Activated T-cell treated with anti-CD3 and anti-CD28 coated beads for 48 hours (primary cell): ENCODE results near the gene NHLH1.
"Not testable (repeated sequence)": the region's sequence is repeated elsewhere in the genome, so short reads cannot be mapped to it uniquely, and the experiment has no call there.

Experiments
- DNase-seq: peaks from one replicate; pipeline ENCODE4 v3.0.0-alpha.2; 2020; ENCODE audit warnings: low read depth

The NHLH1 gene

DNA sequence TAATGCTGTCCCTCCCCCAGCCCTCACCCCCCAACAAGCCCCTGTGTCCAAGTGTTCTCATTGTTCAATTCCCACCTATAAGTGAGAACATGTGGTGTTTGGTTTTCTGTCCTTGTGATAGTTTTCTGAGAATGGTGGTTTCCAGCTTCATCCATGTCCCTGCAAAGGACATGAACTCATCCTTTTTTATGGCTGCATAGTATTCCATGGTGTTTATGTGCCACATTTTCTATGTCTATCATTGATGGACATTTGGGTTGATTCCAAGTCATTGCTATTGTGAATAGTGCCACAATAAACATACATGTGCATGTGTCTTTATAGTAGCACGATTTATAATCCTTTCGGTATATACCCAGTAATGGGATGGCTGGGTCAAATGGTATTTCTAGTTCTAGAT is 17.9 kb downstream of the NHLH1 start:
- DNase-seq = not testable (repeated sequence)

DNA sequence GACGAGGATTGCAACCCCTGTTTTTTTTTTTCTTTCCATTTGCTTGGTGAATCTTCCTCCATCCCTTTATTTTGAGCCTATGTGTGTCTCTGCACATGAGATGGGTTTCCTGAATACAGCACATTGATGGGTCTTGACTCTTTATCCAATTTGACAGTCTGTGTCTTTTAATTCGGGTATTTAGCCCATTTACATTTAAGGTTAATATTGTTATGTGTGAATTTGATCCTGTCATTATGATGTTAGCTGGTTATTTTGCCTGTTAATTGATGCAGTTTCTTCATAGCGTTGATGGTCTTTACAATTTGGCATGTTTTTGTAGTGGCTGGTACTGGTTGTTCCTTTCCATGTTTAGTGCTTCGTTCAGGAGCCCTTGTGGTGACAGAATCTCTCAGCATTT is 21.5 kb downstream of the NHLH1 start:
- not testable (repeated sequence) for DNase-seq

- DNase-seq = no peak
Observed at GRCh38 chr1:160394673-160395072, 27.8 kb downstream of the NHLH1 start.

- no peak for DNase-seq
Observed at GRCh38 chr1:160397651-160398050, 30.8 kb downstream of the NHLH1 start.

GRCh38 chr1:160398823-160399222 is 32.0 kb downstream of the NHLH1 start:
- DNase-seq = no peak

DNA sequence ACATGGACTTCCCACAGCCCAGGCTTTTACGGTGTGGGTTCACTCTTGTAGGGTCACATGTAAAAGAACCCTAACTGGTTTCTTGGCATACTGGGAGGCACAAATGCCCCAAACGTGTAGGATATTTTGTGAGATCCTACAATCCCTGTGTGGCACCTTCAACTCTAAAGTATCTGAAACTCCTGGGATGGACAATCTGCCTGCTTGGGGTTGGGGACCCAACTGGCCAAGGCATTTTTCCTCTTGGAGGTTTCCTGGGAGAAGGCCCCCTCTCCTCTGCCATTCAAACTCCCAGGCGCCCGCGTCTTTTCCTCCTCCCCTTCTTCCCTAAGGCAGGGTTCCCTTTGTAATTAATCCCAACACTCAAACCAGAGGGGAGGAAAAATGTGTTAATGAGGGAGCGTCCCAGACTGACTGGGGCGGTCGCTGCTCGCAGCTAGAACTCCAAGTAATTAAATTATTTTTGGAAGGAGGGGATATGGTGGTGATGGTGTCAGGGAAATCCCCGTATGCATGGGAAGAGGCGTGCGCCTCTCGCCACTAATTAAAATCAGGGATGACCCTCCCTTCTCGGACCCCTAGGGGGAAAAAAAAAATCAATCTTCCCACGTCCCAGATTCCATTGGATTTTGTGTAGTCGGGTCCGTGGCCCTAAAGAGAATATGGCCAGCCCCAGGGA is 32.8 kb downstream of the NHLH1 start:
- no peak for DNase-seq

- peak; percentile 46 for DNase-seq
Observed at GRCh38 chr1:160400223-160400645, 33.4 kb downstream of the NHLH1 start, which contains the start of gene VANGL2. Gene VANGL2, plus strand, starts transcription at chr1:160400564. Its CDS starts 15,274 bp downstream, at chr1:160415838.

DNA sequence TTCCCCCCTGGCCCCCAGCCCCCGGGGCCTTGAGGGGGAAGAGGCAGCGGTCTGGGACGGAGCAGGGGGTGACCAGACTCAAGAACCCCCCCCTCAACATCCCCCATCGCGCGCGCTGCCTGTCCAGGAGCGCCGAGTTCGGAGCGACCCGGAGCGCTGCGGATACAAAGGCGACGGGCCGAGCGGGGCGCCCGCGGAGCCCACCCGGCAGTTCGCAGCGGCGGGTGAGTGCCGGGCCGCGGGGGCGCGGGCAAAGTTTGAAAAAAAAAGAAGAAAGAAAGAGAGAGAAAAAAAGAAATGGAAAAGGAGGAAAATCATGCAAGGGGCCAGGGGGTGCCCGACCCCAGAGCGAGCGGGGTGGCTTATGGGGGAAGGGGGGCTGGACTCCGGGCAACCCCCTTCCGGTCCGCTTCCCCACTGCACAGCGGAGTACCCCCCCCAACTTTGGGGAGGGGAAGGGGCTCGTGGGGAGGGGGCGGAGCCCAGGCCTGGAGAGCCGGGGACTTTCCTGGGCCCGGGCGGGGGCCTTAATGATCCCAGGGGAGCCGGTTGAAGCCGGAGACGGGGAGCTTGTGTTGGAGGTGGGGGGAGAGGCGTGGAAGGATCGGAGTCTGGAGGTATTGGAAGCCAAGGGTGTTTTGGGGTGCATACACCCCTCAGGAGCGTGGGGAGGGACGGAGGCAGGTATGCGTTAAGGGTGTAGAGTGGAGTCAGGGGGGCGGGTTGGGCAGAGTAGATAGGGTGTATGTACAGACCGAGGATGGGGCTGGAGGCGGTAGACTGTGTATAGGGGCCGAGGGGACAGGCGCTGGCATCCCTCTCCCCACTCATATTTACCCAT is 34.0 kb downstream of the NHLH1 start:
- no peak for DNase-seq

DNA sequence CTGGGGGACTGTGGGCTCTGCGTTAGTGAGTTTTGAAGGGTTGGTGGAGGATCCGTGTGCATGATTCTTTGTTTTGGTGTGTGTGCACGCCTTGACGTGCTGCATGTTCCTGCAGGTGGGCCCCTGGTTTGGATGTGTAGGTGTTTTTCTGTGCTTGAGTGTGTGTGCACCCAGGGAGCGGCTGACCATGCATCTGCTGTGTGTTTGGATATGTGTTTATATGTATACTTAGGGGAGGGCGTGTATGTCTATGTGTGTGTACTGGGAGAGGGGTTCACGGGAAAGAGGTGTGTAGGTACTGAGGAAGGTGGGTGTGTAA is 34.6 kb downstream of the NHLH1 start:
- no peak for DNase-seq

GRCh38 chr1:160402001-160402795 is 35.3 kb downstream of the NHLH1 start:
- no peak for DNase-seq

GRCh38 chr1:160403244-160403643 is 36.4 kb downstream of the NHLH1 start:
- DNase-seq = no peak

GRCh38 chr1:160404094-160404493 is 37.2 kb downstream of the NHLH1 start:
- DNase-seq = no peak

GRCh38 chr1:160405331-160405877 is 38.5 kb downstream of the NHLH1 start:
- DNase-seq = no peak

- no peak for DNase-seq
Observed at GRCh38 chr1:160406131-160406968, 39.5 kb downstream of the NHLH1 start.

- no peak for DNase-seq
Observed at GRCh38 chr1:160407839-160408801, 41.2 kb downstream of the NHLH1 start.

DNA sequence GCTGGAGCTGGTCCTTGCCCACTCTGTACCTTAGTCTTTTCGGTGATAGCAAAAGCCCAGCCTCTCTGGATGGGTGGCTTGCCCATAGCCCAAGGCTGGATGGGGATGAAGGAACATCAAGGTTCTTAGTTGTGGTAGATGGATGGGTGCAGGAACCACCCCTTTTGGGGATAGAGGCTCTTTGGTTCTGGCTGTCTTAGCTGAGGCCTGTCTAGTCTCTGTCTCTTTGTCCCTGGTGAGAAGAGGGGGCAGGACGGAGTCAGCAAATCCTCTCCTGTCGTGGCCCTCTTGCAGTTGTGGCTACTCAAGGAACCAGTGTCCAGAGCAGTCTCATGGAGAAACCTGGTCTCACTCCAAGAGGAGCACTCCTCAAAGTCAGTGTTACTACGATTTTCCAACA is 42.0 kb downstream of the NHLH1 start:
- DNase-seq = no peak

- no peak for DNase-seq
Observed at GRCh38 chr1:160409486-160409885, 42.6 kb downstream of the NHLH1 start.

DNA sequence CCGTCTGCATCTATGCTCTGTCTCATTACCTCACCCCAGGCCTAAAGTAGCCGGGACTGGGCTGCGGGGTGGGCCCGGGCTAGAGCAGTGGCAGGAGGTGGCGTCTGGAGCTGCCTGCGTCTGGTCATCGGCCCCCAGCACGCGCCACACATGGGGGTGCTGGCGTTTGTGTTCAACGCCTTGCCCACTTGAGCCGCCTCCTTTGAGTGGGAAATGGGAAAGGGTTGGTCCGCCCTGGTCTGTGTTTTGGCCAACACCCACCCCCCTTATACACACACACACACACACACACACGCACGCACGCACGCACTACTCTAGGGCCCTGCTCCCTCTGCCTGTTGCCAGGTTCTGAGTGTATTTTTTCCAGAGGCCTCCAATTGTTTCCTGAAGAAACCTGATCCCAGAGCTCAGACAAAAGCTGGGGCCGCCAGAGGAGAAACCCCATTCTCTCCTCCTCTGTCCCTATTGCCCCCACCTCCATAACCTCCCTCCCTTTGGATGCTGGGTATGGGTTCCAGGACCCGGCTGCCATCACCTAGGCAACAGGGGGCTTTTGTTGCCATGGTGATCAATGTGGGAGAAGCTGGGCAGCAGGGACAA is 43.6 kb downstream of the NHLH1 start:
- no peak for DNase-seq

GRCh38 chr1:160411271-160412027 is 44.6 kb downstream of the NHLH1 start:
- no peak for DNase-seq
